HG03095 (cell line): ENCODE data around the gene ETS1.

Experiments used
- ATAC-seq: cut with Tn5 transposase; IDR thresholded peaks from one replicate; pipeline ENCODE4 v1.9.1; 2021; ENCODE audit warnings: moderate library complexity; ENCODE audit not compliant: unreplicated experiment

The ETS1 gene

DNA sequence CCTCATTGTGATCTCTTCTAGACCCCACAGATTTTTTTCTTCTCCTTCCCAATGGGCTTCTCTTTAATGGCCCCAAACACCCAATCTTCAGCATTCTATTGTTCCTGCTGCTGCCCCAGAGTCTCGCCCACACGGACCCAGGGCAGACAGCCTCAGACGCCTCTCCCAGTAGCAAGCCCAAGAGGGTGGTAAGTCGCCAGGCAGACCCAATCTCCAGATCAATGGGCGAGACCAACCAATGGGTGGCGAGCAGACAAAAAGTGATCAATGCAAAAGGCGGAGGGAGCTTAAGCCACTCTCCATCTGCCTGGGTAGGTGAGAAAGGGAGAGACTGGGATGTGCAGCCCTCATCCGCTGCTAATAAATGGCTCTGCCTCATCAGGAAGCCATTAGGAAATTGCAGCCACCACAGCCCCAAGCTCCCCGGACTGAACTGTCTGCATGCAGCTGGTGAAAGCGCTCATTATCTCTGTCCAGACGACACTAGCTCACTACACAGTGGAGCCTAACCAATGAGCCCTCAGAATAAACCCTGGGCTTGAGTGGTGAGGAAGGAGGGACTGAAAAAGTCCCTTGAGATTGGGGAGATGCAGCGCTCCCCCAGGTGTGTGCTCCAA, 81.8 kb downstream of the ETS1 start:
- no peak for ATAC-seq

DNA sequence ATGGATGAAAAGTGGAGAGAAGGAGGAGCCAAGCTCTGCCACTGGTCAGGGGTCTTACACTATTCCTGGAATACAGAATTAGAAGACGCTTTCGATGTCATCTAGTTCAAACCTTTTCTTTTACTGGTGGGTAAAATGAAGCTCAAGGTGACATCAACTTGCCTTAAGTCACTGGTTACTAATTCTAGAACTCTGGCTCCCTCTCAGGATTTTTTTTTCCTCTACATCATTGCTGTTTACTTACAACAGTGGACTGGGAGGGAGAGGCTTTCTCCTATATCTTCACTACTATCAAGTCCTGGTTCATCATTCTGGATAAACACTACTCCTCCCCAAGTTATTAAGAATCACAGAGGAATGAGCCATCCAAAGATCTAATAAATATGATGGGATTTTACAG, 82.9 kb downstream of the ETS1 start:
- no peak for ATAC-seq

DNA sequence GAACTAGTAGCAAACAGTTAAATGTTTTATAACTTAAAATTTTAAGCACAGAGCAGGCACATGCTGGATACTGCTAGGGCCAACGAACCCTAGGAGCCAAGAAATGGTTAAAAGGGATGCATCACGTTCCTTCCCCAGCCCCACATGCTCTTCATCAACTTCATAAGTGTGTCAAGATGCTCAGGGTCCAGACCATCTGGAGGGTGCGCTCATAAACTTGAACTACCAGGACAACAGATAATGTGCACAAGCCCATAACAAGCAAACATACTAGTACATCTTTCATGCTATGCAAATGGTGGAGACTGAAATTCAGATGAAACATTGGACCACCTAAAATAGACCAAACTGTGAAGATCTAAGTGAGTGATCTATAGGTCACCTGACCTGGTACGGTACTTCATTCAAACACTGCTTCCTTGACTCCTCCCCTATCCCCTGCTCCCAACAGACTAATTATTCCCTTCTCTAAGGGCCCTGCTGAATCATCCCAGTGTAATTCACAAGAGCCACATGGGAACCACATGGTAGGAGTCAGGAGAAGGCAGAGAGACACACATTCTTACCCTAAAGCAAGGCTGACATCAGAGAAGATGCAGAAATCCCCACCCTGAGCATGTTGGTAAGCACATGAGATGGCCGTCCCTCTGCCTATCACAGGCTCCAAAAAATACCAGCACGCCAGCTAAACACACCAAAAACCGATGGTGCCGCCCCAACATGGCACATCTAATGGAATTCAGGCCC, 83.9 kb downstream of the ETS1 start:
- ATAC-seq = no peak

DNA sequence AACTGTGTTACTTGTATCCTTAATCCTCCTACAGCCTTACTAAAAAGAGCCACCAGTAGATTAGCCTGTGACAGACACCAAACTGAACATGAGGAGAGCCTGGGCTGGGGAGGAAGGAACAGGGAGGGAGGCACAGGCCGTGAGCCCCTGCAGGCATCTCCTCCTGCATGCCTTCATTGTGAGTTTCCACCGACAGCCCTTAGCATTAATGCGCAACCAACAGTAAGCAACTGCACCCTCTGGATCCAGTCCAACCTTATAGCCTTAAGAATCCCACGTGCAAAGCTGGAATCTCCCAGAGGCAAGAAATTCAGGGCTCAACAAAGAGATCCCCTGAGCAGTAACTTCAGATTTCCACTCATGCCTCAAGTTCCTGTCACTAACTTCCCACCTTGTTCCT, 84.6 kb downstream of the ETS1 start:
- no peak for ATAC-seq

DNA sequence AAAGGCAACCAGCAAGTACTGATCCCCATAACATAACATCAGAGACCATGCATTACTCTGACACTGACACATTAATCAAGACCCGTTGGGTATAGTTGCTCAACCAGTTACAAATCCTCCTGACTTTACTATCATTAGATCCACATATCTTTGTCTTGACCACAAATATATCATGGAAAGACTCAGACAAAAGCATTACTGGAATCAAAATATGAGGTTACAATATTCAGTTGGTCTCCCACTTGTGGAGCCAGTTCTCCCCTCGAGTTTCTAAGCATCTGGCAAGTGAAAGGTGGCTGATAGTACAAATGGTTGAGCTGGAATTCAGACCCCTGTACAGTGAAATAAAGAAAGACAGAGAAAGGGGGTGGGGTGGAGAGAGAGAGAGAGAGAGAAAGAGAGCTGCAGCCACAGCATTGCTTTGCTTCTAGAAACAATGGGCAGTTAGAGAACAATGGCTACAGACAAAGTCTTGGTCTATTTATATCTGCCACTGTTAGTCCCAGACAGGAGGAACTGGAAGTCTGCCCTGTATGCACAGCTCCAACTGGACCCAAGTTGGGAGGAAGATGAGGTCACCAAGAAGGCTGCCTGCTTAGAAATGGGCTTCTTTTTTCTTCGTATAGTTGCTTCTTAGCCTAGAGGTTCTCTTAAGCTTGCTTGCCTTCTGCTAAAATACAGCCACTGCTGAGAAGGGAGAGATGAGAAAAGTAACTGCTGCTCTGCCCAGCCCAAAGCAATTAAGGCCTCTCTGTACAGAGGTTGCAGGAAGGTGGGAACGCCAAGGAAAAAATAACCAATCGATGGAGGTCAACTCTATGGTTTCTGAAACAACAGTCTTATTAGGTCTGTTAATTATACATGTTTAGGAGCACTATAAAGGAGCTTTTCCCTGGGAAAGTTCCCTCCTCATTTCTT, 85.5 kb downstream of the ETS1 start:
- no peak for ATAC-seq

DNA sequence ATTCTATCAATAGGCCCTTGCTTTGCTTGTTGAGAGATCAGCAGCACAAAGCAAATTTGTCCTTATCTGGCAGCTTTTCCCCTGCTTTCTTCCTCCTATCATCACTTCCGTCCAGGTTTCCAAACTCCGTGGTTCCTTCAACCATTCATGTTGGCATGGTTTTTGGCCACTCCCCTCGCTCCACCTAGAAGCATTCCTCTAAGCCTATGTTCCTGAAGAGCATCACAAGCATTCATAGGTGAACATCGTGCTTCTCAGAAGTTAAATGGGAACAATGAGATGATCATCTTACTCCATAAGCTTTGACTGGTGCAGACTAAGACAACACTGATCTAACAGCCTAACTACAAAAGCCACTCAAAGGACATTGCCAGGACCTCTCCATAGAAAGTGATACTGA, 86.3 kb downstream of the ETS1 start:
- ATAC-seq = no peak

DNA sequence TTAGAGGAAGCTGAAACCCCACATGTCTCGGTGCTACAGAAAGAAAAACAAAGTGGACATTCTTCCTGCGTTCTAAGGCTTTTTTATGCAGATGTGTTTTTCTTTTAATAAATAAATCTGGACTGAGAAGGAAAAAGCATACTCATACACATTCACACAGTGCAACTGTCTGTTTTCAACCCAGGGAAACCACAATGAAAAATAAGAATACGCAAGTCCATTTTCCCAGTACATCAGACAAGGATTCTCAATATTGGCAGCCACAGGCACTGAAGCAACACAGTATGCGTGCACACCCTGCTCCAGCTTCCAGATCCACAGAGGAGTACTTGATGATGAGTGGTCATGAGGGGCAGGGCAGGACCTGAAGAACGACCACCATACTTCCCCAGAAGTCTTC, 86.9 kb downstream of the ETS1 start:
- ATAC-seq = no peak

DNA sequence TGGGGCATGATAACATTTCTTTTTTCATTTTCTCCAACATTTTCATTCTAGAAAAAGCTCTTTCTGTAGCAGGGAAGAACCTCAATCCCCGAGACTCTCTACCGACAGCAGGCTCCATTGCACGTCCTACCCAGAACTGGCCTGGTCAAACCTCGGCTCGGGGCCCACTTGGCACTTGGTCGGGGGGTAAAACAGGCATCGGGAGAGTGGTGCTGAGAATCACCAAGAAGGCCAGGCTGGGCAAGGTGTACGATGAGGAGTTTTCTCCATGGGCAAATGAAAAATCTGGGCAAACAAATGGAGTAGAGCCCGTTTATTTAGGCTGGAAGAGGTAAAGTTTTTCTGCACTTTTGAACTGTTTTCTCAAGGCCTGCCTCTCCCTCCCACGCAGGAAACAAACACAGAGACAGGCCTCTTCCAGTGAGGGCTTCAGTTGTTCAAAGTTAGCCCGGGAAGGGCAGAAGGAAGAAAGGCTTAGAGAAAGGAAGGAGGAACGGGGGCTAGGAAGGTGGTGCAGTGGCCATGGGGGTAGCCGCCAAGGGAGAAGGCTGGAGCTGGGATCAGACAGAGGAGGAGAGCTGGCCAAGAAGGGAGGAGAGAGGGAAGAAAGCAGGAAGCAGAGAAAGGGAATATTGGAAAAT, 87.6 kb downstream of the ETS1 start:
- ATAC-seq = no peak

DNA sequence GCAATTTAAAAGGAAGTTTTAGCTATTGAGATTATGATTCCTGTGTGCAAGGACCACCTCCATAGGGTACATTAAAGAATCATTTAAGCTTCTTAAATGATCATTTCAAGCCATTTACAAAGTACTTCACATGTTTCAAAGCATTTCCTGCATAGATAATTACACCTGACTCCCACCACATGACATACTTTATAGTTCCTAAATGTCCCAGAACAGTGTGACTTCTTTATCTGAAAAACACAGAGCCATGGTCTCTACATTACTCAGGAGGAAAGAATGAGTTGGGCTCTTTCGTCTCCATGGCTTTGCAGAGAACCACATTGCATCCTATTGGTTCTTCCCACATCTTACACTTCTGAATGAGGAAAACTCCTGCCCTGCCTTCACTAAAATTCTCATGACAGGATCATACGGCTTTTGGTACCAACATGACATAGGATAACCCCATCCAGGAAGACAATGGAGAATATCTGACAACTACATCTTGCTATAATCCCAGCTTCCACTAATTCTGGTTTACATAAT, 88.6 kb downstream of the ETS1 start:
- ATAC-seq = no peak

DNA sequence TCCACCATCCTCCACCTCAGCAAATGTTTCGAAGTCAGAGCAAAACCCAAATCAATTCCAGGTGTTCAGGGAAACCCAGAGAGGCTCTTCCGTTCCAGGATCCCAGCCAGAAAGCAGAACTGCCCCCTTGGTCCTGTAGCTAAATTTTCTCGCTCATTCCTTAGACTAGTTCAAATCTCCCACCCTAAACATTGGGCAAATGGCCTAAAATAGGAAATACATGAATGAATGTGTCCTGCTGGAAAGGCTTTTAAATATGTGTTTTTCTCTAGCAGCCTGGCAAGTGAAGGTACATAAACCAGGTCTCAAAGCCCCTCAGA, 89.6 kb downstream of the ETS1 start:
- ATAC-seq = no peak

DNA sequence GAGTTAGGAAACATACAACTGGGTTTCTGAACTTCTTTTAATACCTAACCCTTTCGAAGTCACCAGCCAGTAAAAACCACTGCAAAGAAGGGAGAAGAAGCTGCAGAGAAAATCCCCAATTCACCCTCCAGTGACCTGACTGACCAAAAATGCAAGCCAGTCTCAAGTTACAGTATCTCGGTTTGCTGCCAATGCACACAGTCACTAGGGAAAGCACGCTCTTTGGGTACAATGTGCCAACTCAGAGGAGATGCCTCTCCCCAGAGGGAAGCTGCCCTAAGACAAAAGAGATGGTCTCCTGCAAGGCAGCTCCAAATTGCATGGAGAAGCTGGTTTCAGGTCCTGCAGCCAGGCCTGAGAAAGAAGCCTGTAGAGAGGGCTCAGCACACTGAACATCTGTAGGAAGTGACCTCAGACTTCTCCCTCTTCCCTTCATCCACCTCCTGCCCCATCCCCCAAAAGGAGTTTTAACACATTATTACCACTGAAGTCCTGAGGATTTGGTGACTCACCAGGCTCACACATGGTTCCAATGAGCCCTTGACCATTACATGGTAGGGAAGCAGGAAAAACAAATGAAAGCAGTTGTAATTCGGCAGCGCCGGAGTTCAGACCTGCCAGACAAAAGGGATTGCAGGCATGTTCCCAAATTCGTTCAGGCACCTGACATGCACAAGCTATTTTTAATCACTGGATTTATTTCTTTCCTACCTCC, 90.1 kb downstream of the ETS1 start:
- peak; percentile 71 for ATAC-seq

DNA sequence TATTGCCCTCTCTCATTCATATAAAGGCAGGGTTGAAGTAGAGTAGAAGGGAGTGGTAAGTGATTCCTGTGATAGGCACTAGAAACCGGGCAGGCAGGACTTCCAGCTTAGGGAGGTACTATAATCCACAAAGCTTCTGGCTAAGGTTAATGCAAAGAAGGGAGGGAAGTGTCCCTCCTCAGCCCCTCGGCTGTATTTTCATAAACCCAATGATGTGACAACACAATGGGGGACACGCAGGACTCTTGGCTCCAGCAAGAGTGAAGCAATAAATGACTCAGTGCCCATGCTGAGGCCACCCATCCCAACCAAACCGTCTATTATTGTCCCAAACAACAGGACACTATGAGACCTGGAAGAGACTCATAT, 90.7 kb downstream of the ETS1 start:
- ATAC-seq = no peak

DNA sequence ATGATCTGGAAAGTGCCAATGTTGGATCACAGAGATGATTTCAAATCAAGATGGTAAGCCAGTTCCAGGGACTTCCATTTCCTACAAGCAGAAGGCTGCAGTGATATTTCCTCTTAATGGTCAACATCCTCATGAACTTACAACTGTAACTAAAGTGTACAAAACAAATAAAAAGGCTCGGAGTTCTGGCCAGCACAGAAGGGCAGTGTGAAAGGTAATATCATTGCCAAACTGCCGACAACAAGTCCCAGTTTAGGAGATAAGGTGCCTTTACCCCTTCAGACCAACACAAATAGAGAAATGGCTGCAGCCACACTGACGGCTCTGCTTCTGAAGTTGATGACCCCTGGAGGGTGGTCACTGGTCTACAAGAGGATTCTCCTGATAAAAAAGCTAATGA, 91.1 kb downstream of the ETS1 start:
- ATAC-seq = no peak

DNA sequence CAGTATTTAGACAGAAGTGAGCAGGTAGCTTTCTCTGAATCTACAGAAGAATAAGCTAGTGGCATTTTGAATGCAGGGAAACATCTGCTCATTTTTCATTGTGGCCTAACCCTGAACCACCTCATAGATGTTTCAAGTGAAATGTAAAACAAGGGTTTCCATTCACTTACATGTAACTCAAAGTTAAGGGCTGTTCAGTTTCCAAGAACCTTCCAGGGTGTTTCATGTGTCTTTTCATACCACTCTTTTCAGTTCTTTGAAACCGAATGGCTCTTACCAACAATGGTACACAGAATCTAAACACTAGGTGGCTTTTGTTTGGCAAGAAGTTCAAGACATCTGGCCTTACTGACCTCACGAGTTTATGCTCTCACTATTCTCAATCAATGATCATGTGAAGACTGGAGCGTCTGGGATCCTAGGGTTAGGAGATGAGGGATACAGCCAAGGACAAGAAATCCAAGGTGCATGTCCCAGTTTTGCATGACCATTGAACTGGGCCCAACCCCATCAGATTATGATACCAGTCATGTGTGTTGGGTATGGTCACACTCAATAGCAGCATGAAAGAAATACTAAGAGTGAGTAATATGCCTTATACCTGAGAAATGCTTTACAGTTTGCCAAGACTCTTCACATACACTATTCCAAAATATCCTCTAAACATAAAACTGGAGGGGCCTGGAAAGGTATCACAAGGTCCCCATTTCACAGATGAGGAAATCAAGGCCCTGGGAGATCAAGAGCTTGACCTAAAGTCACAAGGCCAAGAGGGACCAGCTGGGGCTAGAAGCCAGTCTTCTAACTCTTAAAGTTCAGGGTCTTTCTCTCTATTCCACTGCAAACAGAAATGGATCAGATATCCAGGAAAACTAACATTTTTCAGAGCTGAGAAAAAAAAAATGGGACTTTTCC, 92.7 kb downstream of the ETS1 start:
- ATAC-seq = no peak

DNA sequence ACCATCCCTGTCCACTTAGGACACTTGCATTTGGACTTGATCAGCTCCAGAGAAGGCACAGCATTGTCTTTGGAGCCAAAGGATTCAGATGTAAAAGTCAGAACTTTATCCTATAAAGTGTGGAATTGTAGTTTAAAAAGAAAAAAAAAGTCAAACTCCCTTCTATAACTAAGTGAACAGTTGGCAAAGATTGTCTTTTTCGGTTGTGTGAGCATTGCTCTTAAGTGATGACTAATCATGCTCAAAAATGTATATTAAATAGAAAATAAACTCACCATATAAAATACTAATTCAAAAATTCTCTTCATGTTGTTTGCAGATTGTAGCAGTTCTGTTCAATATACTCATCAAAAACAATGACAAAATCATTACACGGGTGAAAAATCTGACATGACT, 93.8 kb downstream of the ETS1 start:
- ATAC-seq = no peak

DNA sequence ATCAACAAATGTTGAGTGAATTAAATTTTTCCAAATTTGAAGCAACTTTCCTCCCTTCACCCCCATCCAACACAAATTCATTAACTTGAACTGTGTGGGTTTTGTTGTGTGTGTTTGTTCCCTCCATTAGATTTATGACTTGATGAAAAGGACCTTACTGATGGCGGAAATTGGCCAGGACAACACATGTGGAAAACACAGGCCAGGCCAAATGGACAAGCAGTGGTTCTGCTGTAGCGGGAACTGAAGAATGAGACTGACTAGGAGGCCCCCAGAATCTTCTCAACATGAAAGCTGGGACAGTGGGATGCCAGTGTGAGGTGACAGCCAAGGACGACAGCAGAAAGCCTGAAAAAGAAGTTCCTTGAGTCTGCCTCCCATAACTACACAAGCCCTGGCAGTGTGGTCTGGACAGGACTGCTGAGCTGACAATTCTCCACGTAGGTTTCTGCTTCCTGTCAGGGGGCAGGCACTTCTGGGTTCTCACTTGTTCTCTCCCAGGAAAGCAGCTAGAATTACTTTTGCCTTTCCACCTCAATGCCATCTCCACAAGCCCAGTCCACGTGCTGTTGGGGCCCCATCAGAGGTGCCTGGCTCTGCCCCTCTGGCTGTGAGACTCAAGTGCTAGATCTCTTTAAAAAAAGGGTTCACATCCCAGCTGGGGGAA, 94.3 kb downstream of the ETS1 start:
- ATAC-seq = no peak

DNA sequence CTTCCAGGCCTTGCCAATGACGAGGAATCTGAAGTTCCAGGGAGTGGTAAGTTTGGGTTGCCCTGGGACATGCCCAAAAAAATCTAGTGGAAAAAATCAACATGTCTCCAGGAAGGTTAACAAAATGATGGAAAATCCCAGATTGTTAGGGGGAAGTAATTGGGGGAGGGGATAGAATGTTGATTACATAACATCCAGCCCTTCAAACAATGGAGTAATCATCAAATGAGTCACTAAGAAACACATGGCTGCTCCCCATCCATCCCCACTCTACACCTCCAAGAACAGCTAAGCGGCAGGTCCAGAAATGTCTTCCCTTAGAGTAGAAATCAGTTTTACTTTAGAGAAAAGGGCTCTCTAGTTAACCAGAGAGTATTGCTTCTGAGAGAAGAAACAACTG, 94.9 kb downstream of the ETS1 start:
- no peak for ATAC-seq

DNA sequence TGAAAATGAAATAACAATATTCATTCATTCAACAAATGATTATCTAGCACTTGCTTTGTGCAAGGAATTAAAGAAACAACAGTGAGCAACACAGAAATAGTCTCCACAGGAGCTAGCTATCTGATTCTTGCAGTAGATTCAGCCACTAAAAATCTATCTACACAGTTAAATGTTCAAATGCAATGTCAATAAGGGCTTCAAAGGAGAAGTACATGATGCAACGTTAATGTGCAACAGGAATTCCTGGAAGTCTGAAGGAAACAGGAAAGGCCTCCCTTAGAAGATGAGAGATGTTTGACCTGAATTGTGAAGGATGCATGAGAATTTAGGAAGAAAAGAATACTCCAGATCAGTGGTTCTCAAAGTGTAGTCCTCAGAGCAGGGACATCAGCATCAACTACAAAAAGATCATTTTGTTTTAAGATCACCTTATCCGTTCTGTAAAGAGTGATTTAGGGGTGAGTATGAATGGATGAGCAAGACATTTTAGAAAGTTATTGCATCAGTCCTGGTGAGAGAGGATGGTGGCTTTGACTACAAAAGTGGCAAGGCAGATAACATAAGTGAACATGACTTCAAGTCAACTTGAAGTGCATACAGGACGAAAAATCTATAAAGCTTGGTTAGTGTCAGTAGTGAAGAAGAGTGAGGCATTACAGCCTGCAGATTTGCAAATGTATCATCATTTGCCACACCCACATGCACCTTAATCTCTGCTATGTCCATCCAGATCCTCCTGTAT, 96.0 kb downstream of the ETS1 start:
- no peak for ATAC-seq
